HG02840 (cell line): ENCODE measurements around the gene MLC1.

ENCODE experiments used
- ATAC-seq: cut with Tn5 transposase; IDR thresholded peaks from one replicate; pipeline ENCODE4 v1.9.1; 2021; ENCODE audit warnings: mild to moderate bottlenecking, moderate library complexity, moderate number of reproducible peaks; ENCODE audit not compliant: unreplicated experiment, low FRiP score

MLC1 gene

DNA sequence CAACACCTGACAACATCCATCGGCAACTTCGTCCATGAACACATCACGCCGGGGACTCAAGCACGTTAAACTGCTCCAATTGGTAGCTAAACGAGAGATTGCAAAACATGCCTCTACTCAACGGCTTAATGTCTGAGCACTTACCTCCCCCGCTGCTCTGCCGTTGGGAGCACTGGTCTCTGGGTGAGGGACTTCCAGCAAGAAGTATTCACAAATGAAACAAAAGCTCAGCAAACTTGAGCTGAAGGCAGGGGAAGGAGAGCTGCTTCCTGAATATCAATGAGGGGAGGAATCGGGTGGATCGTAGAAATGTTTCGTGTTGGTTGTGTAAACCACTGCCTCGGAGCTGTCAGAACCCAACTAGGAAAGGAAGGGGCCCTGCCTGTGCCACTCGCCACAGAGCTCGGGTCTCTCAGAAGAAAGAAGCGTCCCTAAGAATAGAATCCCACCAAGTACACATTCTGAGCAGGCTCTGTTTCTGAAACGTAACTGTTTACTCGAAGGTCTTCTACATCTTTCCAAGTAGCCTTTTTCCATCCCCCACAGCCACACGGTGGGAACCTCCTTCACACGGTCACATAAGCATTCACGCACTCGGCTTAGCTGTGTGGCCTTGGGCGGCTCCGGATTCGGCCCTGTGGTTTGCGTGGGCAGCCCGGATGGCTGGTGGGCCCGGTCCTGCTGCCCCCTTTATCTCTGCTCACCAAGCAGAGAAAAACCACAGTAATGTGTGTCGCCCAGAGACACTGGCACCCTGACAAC, at the start of gene MLC1:
MLC1 (minus strand) TSS at position 216 of the 762 bp plus-strand sequence. CDS start 524 bp downstream, outside the sequence.
- ATAC-seq = no peak

DNA sequence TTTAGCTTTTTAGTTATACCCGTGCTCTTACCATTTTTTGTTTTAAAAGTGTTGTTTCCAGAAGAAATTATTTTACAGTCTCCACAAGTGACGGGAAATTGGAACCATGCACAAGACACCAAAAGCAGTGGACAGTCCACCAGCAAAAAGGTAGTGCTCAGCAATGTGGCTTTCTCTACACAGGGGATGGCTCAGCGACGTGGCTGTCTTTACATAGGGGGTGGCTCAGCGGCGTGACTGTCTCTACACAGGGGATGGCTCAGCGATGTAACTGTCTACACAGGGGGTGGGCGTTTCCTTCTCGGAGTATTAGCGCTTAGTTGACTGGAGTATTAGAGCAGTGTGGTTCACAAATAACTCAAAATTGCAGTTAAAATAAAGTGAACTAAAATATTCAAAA, 49.3 kb upstream of the MLC1 start:
- no peak for ATAC-seq

DNA sequence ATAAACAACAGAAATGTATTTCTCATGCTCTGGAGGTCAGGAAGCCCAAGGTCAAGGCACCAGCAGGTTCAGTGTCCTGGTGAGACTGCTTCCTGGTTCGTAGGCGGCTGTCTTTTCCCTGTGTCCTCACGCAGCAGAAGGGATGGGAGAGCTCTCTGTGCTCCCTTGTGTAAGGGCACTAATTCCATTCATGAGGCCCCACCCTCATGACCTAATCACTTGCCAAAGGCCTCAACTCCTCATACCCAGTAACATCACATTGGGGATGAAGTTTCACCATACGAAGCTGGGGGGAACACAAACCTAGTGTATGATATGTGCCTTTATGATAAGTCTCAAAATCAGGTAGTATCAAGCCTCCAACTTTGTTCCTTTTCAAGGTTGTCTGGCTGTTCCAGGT, 46.7 kb upstream of the MLC1 start:
- ATAC-seq = no peak

DNA sequence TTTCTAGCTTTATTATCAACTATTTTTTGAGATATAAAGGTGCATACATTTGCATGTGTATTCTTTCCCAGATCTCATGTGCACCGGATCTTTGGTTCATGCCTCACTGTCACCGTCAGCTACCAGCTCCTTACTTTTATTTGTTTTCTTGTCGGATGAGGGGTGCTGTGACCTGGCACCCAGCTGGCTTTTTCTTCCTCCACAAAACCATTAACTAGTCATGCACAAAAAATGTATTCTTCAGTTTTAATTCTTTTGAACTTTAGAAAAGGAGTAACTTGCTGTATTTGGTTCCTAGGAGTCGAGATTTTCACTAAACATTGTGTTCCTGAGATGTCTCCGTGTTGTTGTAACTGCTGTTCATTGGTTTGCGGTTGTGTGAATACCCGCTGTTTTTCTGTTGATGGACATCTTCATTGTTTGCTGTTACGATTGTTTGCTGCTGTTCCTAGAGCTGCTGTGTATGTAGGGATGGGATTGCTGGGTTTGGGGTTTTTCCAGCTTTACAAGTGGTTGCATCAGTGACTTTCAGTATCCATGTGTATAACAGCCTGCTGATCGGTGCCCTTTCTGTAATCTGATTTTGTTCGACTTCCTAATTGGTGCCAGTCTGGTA, 44.0 kb upstream of the MLC1 start:
- no peak for ATAC-seq

DNA sequence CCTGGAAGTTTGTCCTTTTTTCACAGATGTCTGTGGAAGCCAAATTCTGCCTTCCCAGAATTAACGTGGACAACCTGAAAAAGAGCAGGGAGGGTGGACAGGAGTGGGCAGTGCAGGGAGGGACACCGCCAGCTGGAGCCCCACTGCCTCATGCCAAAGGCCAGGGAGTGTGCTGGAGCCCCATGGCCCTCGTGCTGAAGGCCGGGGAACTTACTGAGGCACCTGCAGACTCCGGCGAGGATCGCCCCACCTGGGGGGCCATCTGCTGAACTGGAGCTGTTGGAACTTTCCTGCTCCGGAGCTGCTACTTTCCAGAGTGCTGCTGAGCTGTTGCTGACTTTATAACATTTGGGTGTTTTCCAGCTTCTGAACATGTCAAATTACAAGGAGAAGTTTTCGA, 39.8 kb upstream of the MLC1 start:
- ATAC-seq = no peak

DNA sequence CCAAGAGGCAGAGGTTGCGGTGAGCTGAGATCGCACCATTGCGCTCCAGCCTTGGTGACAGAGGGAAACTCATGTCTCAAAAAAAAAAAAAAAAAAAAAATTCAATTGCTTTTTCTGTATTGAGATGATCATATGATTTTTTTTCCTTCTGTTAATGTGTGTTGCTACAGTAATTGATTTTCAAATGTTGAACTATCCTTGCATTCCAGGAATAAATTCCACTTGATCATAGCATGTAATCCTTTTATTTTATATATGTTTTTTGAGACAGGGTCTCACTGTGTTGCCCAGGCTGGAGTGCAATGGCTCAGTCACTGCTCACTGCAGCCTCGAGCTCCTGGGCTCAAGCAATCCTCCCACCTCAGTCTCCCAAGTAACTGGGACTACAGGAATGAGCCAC, 37.9 kb upstream of the MLC1 start:
- ATAC-seq = no peak

DNA sequence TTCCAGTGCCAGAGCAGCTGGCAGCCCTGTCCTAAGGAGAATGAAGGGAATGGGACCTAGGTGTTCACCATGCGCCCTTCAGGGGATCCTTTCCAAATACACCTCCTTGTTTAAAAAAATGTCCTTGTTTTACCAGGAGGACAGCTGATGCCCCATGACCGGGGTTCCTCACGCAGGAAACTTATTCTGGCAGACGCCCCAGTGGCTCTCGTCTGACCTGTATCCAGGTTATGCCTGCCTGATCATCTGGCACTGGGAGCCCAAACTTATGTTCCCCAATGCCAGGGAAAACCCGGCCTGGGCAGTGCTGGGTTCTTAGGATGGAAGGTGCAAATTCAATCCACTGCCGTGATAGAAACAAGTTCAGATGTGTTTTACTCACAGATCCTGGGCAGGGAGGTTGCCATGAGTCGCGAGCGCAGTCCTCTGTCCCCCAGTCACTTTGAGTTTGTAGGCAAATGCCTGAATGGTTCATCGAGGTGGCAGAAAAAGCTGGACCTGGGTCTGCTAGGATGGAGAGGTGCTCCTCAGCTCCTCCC, 36.0 kb upstream of the MLC1 start:
- ATAC-seq = no peak

DNA sequence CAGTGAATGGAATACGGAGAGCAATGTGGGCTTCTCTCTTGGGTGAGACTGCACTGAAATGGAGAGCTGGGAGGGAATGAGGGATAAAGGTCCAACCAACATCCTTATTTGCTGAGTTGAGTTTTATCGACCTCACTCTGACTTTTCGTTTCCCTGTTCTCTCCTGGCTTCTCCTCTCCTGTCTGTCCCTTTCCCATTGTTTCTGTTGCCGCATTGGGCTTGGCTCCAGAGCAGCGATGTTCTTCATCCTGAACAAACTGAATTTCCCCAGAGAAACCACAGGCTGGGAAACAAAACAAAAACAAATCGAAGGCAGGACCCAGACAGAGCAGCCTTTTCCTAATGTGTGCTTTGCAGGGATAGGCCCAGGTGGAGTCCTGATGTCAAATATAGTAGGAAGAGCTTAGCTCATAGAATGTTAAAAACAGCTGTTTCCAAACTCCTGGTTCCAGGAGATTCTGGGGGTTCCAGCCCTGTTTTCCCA, 34.6 kb upstream of the MLC1 start:
- no peak for ATAC-seq

DNA sequence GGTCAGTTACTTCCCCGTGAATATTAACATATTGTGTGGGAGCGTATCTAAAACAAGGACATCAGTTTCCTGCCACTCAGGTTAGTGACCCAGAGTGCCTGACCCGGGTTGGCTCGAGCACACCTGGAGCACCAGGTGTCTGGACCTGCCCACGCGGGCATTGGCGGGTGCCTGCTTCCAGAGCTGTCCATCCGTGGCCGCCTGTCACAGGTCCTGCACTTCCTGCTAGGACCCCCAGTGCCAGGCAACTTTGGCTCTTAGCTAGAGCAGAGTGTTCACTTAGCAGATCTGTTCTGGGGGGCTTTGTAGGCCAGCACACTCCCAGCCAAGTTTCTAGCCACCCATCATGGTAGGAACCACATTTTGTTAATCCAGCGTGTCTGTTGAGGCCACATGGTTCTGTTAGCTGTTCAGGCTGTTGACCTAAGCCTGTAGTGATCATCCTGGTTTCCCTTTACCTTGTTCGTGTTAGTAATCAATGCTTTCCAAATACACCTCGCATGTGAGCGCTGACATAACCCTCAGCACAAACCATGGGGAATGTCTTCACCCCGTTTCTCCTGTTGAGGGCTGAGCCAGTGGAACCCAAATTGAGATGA, 34.0 kb upstream of the MLC1 start:
- ATAC-seq = no peak

DNA sequence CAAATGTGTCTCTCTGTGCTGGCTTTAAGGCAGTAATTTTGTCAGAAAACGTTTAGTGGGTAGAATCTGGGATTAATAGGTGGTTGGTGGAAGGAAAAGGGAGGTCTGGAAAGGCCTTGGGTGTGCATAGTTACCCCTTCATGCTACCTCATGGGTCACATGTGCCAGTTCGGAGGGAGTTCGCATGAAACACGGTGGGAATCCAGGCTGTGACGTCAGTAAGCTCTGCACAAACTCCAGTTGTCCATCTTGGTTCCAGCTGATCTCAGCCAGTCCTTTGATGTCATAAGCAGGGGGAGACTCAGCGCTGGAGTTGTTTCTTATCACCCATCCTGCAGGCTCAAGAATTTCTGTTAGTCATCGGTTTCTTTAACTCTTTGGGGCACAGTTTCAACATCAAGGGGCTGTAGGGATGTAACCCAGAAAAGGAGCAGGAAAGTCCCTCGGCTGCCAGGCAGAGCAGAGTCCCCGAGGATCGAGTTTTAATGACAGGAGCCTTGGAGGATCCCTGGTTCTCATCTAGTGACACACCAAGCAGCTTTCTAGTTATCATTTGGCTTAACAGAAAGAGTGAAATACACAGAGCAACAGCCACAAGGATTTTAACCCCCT, 33.4 kb upstream of the MLC1 start:
- ATAC-seq = no peak

DNA sequence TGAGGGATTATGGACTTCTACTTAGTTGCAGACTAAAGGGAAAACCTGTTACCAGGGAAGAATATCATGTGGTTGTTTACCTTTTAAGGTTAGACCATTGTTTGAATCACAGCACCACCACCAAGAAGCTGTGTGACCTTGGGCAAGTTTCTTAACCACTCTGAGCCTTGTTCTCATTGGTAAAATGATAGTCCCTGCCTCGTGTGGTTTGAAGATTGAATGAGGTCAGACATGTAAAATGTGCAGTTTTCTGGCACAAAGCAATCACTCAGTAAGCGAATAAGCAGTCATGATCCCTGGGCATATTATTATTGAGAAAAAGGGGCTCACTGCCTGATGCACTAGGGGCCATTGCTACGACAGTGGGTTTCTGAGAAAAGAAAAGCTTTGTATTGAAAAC, 32.9 kb upstream of the MLC1 start:
- no peak for ATAC-seq

DNA sequence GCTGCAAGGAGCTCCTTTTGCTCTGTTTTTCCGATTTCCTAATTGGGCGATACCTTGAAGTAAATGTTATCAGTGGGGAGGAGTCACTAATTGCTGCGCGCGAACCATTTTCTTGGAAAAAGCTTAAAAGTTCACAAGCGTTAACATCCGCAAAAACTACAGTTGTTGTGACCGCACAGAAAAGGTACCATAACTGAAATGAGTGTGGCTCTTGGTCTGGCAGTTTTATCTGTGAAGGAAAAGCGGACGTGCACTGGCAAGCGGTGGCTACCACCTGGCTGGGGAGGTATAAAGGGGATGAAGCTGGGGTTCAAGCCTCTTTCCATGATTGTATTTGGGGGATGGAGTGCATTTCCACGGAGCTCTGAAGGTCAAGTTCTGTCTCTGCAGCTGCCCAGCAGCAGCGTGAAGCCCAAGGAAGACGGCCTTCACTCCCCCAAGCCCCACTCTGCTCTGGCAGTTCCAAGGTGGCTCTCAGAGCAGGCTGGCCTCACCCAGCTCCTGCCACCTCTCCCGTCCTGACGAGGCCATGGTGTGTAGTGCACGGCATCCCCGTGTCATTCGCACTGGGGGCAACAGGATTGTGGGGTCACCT, 32.0 kb upstream of the MLC1 start:
- no peak for ATAC-seq

DNA sequence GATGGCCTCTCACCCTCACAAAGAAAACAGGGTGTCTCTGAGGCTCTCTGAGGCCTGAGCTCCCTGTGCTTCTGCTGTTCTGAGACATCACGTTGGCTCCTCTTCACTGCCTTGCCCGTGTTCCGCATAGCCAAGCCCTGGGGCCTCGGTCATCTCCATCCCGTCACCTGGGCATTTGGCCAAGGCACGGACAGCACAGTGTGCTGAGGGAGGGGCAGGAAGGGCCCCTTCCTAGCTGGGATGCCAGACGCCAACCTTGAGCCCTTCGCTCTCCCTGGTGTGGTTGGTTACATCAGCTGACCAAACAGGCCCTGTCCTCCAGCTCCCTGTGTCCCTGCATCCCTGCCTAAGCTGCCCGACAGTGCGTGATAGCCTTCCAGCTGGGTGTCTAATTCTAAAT, 30.5 kb upstream of the MLC1 start:
- ATAC-seq = no peak

DNA sequence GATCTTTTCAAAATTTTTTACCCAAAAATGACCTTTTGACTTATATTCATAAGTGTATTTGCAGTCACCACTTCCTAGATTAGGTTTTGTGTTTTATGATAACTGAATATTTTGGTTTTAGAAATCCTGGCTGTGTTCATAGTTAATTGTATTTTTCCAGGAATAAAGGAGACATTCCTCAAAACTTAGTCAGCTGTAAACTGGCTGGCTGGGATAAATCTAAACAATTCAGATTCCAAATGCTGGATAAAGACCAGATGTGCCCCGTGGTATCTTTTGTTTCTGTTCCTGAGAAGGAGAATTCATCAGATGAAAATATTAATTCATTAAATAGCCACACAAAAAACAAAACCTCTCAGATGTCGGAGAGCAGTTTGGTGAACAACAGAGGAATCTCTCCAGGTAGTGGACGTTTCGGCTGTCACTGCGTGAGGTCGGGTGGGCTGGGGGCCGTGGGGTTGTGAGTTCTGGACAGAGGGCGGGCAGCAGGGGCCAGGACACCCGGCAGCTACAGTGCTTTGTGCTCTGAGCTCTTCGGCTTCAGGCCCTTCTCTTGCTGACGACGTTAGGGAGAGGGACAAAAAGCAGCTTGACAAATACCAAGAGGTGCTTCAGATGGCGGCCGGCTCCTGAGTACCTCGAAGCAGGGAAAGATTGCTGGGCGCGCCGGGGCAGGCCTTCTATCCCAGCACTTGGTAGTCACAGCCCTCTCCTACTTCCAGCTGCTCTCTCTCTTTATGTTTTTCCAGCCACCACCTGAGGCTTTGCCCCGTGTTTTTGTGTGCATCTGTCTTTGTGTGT, 29.2 kb upstream of the MLC1 start:
- no peak for ATAC-seq

DNA sequence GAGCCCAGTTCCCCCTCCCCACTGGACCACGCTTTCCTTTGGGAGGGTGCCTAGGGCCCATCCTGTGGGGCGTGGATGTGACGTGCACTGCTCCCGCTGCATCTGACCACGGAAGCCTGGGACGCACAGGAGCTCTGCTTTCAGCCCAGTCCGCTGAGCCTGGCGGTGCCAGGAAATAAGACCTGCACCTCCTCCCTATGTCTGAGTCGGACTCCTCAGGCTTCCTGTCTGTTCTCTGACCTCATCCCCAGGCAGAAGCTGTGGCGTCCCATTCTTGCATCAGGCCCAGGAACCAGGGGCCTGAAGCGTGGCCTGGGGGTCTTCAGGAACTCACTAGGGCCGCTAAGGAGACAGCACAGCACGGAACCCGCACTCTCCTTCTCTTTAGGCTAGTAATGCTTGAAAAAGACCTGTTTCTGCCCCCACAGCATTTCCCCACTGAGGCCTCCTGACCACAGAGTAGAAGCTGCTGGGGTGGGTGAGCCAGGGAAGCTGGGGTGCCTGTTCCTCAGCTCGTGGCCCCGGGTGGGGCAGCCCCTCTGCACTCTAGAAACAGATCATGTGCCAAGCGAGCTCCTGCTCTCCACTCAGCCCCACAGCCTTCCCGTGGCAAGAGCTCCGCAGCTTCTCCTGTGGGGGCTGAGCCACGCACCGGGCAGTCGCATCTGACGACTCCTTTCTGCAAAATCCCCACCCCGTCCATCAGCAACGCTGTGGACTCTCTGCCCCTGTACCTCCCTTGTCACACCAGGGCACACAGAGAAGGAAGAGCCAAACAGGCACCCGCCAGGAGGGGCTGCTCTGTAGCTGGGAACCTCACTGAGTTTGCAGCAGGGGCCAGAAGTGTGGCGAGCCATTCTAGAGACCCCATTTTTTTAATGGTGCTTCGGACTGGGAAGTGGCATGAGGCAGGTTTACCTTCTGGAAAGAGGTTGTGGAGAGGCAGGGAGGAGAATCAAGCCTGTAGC, 27.2 kb upstream of the MLC1 start:
- ATAC-seq = no peak

DNA sequence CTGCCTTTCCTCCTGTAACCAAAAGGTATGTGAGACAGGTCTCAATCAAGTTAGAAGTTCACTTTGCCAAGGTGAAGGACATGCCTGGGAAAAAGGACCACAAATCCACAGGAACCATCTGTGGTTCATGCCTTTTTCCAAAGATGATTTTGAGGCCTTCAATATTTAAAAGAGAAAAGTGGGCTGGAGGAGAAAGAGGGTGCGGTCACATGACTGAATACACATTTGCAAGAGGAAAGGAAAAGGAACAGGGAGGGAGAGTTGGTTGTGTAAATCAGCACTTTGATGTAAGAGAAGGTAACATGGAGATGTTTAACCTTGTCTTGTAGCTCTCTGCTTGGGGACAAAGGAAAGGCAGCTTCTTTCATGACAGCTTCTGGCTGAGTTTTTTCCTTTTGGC, 25.8 kb upstream of the MLC1 start:
- no peak for ATAC-seq

DNA sequence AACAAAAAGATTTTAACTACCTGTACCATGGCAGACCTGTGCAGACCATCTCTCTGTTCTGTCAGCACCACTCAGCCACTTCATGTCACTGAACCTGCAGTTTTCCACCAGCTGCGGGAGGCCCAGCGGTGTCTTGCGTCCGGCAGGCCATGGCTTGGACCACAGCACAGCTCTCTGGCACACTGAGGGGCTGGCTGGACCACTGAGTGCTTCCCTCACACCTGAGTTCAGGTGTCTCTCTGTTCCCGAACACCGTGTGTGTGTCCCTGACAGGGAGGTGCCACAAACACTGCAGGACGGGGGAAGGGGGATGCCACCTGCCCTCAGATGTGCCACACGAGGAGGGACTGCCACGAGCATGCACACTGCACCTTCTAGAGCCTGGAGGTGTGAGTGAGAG, 22.3 kb upstream of the MLC1 start:
- ATAC-seq = no peak

DNA sequence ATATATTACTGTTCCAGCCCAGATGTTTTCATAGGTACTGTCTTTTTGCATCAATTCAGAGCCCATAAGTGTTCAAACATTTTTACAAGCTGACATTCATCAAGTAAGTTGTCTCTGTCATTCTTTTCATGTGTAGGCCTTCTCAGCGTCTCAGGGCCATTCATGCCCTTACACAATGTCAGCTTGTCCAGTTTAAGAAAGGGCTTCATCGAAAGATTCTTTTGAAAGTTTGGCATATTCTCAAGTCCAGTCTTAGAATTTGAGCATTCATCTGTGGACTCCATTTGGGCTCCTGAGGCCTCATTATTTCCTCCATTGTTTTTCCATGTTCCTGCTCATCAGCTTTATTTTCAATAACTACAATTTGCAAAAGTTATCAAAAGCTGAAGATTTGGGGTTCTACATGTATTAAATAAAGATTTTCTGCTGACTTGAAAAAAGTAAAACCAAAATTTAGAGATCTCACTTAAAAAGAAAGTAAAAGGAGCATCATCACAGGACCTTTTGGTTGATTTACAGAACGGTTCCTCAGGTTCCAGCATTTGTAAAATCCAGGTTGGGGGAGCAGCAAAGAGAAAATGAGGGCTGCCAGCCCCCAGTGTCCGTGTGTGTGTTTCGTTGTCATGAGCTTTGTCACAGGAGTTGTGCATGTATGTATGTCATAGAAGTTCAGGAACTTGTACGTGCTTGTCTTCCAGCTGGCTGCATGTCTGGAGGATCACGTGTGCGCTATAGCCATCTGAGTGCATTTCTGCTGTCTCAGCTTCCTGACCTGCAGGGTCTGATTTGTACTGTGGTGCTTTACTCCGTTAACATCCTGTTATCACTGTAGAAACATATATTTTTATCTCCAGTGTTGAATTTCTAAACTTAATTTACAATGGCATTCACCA, 20.2 kb upstream of the MLC1 start:
- ATAC-seq = no peak
